ENCODE measurements around the gene CCL28. TPM values are rescaled to one million over a fixed set of nuclear protein-coding genes. Genes with fewer than 3 reads are reported as not detected.

The CCL28 gene
- total and polyA plus RNA-seq, 2 of the 13 experiments (the other 11 are each of a cell fraction or from before 2014, with no cell fraction given), result 0.03 TPM; not detected in 1

DNA sequence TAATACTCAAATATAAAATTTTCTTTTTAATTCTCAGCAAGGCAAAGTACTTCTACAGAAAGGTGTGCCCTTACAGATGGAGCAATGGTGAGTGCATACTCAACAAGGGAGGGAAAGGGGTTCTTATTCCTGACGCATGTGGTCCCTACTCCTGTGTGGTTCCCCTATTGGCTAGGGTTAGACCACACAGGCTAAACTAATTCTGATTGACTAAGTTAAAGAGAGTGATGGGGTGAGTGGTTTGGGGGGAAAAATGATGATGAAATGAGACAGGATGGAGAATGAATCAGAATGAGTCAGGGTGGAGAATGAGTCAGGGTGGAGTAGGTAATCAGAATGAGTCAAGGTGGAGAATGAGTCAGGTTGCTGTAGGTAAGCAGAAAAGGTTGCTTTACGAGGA lies 76.0 kb downstream of the CCL28 start:
- TF ChIP-seq JUNB (CRISPR knock-in tag; IDR thresholded peaks at IDR 0.05; ENCODE audit: borderline replicate concordance), result peak; percentile 29; the same call in 1 of the 2 replicates
- peak; percentile 89 for TF ChIP-seq FOSL2 (CRISPR knock-in tag; IDR thresholded peaks at IDR 0.05)
- TF ChIP-seq POLR2G (IDR thresholded peaks at IDR 0.05; ENCODE audit: low read depth, low read length), result no peak
- ChIA-PET CTCF (ENCODE audit: low intra/inter-chr PET ratio, low total read pairs) (no interaction called here), POLR2A (no interaction called here)
- no peaks in the 10 kb centered on the region for H3K79me2 ChIP-seq (ENCODE audit: insufficient read depth, low read length)
- FAIRE-seq (no peak), DNase-seq (ENCODE audit: low spot score) (no peak), ATAC-seq (no peak)
- H3K4me1 ChIP-seq (ENCODE audit: insufficient read depth, low read length), result peaks cover 7% of the 10 kb centered on the region; the same call in 1 of the 2 replicates
- H3K9ac ChIP-seq (ENCODE audit: insufficient read depth, low read depth, low read length), result no peak overlapping the region
- in situ Hi-C loops (cut with HindIII; ENCODE audit: extremely low pct_ligation_motif_present, low pct_unique_long_range_greater_than_20kb), result no loop called here
- no peak overlapping the region for H3K4me3 ChIP-seq (replicated peaks in 1 of 3; ENCODE audit: insufficient read depth in 1 of 3, low read depth in 2 of 3, low read length in 3 of 3)
- intact Hi-C loops (cut with micrococcal nuclease; ENCODE audit: unreplicated experiment), result no loop called here
- H3K36me3 ChIP-seq (replicated peaks in 1 of 2; ENCODE audit: control insufficient read depth in 1 of 2, insufficient read depth in 2 of 2, low read length in 2 of 2), result no peaks in the 10 kb centered on the region
- H3K27me3 ChIP-seq (ENCODE audit: control insufficient read depth in 1 of 2, insufficient read depth in 2 of 2, low read length in 2 of 2), result peaks cover 0 to 1% of the 10 kb centered on the region in 2 experiments; a peak in 3 of 5 replicates
- peaks cover 15% of the 10 kb centered on the region for H3K9me3 ChIP-seq (ENCODE audit: low read length)
- no TSS peak for BruUV-seq (replicated peaks)
- 43% methylated on average over 2 of the region's 2 CpGs for WGBS (ENCODE audit: low lambda C conversion rate)
- no peak overlapping the region for H2AFZ ChIP-seq (ENCODE audit: low read length)
- H3K27ac ChIP-seq (ENCODE audit: extremely low read length, insufficient read depth, low read length), result no peak overlapping the region
- H4K20me1 ChIP-seq (ENCODE audit: insufficient read depth, low read length), result no peaks in the 10 kb centered on the region
- H3K4me2 ChIP-seq (ENCODE audit: low read depth, low read length), result no peak overlapping the region

DNA sequence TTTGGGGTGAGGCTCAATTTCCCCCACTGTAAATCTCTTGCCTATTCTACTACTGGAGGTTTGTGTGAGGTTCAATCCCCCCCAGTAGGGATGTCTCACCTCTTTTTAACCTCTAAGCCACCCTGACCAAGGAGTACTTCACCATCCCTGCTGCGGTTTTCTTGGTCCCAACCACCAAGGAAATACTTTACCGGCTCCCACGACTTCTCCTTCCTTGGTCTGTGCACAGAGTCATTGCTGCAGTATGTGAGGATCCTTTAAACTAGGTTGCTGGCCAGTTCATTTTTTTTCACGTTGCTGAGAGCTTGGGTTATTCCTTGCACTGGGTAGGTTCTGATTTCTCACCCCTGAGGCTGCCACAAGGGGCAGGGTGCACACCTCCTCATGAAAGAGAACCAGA lies 76.5 kb downstream of the CCL28 start:
- WGBS (ENCODE audit: low lambda C conversion rate), result 40% methylated on average over 4 of the region's 4 CpGs
- no TSS peak for BruUV-seq (replicated peaks)
- CTCF ChIA-PET (ENCODE audit: low intra/inter-chr PET ratio, low total read pairs), result no interaction called here

More for the DNA sequence above, 76.5 kb downstream of the CCL28 start:
- Histone ChIP-seq H2AFZ (ENCODE audit: low read length) (no peak overlapping the region), H3K27me3 (ENCODE audit: control insufficient read depth in 1 of 2, insufficient read depth in 2 of 2, low read length in 2 of 2) (peaks cover 0 to 1% of the 10 kb centered on the region in 2 experiments; a peak in 3 of 5 replicates), H3K36me3 (replicated peaks in 1 of 2; ENCODE audit: control insufficient read depth in 1 of 2, insufficient read depth in 2 of 2, low read length in 2 of 2) (no peaks in the 10 kb centered on the region), H3K4me3 (replicated peaks in 1 of 3; ENCODE audit: insufficient read depth in 1 of 3, low read depth in 2 of 3, low read length in 3 of 3) (no peak overlapping the region), H3K9ac (ENCODE audit: insufficient read depth, low read depth, low read length) (no peak overlapping the region), H4K20me1 (ENCODE audit: insufficient read depth, low read length) (no peaks in the 10 kb centered on the region), H3K79me2 (ENCODE audit: insufficient read depth, low read length) (no peaks in the 10 kb centered on the region), H3K9me3 (ENCODE audit: low read length) (peaks cover 12% of the 10 kb centered on the region), H3K4me1 (ENCODE audit: insufficient read depth, low read length) (peaks cover 7% of the 10 kb centered on the region; the same call in 1 of the 2 replicates), H3K27ac (ENCODE audit: extremely low read length, insufficient read depth, low read length) (no peak overlapping the region), H3K4me2 (ENCODE audit: low read depth, low read length) (no peak overlapping the region)
- no peak for TF ChIP-seq ATF1 (CRISPR knock-in tag; IDR thresholded peaks at IDR 0.05)
- no peak for TF ChIP-seq CHD2 (IDR thresholded peaks at IDR 0.05; ENCODE audit: low read depth, low read length)
- no peak for TF ChIP-seq RBFOX2 (IDR thresholded peaks at IDR 0.05; ENCODE audit: low read depth, low read length)
- no peak for TF ChIP-seq PHB2 (IDR thresholded peaks at IDR 0.05; ENCODE audit: partially characterized antibody)
- TF ChIP-seq TAF15 (IDR thresholded peaks at IDR 0.05; ENCODE audit: low read depth, low read length, poor library complexity, severe bottlenecking), result no peak
- no peak for TF ChIP-seq XBP1 (CRISPR knock-in tag; IDR thresholded peaks at IDR 0.05)
- TF ChIP-seq, protein P1, sequence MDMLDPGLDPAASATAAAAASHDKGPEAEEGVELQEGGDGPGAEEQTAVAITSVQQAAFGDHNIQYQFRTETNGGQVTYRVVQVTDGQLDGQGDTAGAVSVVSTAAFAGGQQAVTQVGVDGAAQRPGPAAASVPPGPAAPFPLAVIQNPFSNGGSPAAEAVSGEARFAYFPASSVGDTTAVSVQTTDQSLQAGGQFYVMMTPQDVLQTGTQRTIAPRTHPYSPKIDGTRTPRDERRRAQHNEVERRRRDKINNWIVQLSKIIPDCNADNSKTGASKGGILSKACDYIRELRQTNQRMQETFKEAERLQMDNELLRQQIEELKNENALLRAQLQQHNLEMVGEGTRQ (IDR thresholded peaks at IDR 0.05; ENCODE audit: low read depth, low read length), result no peak
- TF ChIP-seq, protein P1 (CRISPR knock-in tag; IDR thresholded peaks at IDR 0.05; ENCODE audit: borderline replicate concordance), result no peak
- no peak for TF ChIP-seq ZNF432 (CRISPR knock-in tag; IDR thresholded peaks at IDR 0.05; ENCODE audit: borderline replicate concordance)
- TF ChIP-seq HOXA9 (CRISPR knock-in tag; IDR thresholded peaks at IDR 0.05; ENCODE audit: borderline replicate concordance), result no peak
- no peak for TF ChIP-seq ELF1 (CRISPR knock-in tag; IDR thresholded peaks at IDR 0.05)
- no peak for TF ChIP-seq ATF7-NPFF (CRISPR knock-in tag; IDR thresholded peaks at IDR 0.05; ENCODE audit: low read depth)
- no peak for TF ChIP-seq HNRNPLL (IDR thresholded peaks at IDR 0.05; ENCODE audit: low read depth, low read length, poor library complexity, severe bottlenecking)
- TF ChIP-seq KDM4B (CRISPR knock-in tag; IDR thresholded peaks at IDR 0.05), result no peak
- DNase-seq (ENCODE audit: low spot score) (no peak), ATAC-seq (no peak), FAIRE-seq (no peak)
- intact Hi-C loops (cut with micrococcal nuclease; ENCODE audit: unreplicated experiment), result no loop called here
- POLR2A ChIA-PET, result no interaction called here
- in situ Hi-C loops (cut with HindIII; ENCODE audit: extremely low pct_ligation_motif_present, low pct_unique_long_range_greater_than_20kb), result no loop called here

All from HepG2 (cell line).